GM23248 (cell line): ENCODE data around the gene CHRNA4.

Source experiments
- EZH2 ChIP-seq: fragments of 200-600 bp; sonication (generic); IDR thresholded peaks from 2 replicates; pipeline ENCODE4 v1.6.1; 2018; ENCODE audit warnings: antibody characterized with exemption, mild to moderate bottlenecking; ENCODE audit not compliant: insufficient read depth, poor library complexity, severe bottlenecking
- EZH2phosphoT487 ChIP-seq: fragments of 200-600 bp; sonication (generic); IDR thresholded peaks from 2 replicates; pipeline ENCODE4 v1.6.1; 2018; ENCODE audit warnings: antibody characterized with exemption, moderate library complexity, mild to moderate bottlenecking, low read depth; ENCODE audit not compliant: insufficient read depth

- TF ChIP-seq EZH2phosphoT487 (no peak), EZH2 (no peak)
Measured at GRCh38 chr20:63394920-63395455, 33.8 kb upstream of the CHRNA4 start.
